HepG2 (cell line): ENCODE measurements around the gene NAALADL1. TPM values are rescaled to one million over a fixed set of nuclear protein-coding genes. Genes with fewer than 3 reads are reported as not detected.

ENCODE experiments used
- ATAD3A ChIP-seq: sonication (generic); formaldehyde crosslinking; IDR thresholded peaks from 2 replicates; pipeline ENCODE4 v1.4.0; 2020; ENCODE audit warnings: missing genetic modification reagents
- E2F1 ChIP-seq: sonication (generic); formaldehyde crosslinking; IDR thresholded peaks from 2 replicates; pipeline ENCODE4 v1.5.0; 2020; ENCODE audit warnings: missing genetic modification reagents
- HNF4G ChIP-seq, 2 experiments: sonication (generic) in 1 of 2; formaldehyde crosslinking in 1 of 2; IDR thresholded peaks; 2 replicates each; pipeline versions ENCODE4 v1.4.0 to v1.6.1; 2011 to 2020; ENCODE audit warnings: borderline replicate concordance in 2 of 2, low read depth in 2 of 2, mild to moderate bottlenecking in 2 of 2, low read length in 1 of 2, missing genetic modification reagents in 1 of 2, moderate library complexity in 1 of 2
- HOXA9 ChIP-seq: sonication (generic); formaldehyde crosslinking; IDR thresholded peaks from 2 replicates; pipeline ENCODE4 v1.8.1; 2022; ENCODE audit warnings: missing genetic modification reagents, mild to moderate bottlenecking, moderate library complexity, borderline replicate concordance
- KAT8 ChIP-seq: IDR thresholded peaks from 2 replicates; pipeline ENCODE4 v1.6.1; 2016; ENCODE audit warnings: missing genetic modification reagents, missing compliant biosample characterization
- KDM4B ChIP-seq: sonication (generic); formaldehyde crosslinking; IDR thresholded peaks from 2 replicates; pipeline ENCODE4 v1.4.0; 2020; ENCODE audit warnings: missing genetic modification reagents
- MEIS2 ChIP-seq: sonication (generic); formaldehyde crosslinking; IDR thresholded peaks from 2 replicates; pipeline ENCODE4 v1.9.0; 2021; ENCODE audit warnings: mild to moderate bottlenecking, missing genetic modification reagents
- NR2F6 ChIP-seq, 2 experiments: IDR thresholded peaks; 2 replicates each; pipeline ENCODE4 v1.6.1; 2016; ENCODE audit warnings: antibody characterized with exemption in 1 of 2, mild to moderate bottlenecking in 1 of 2
- SMAD9 ChIP-seq: sonication (generic); formaldehyde crosslinking; IDR thresholded peaks from 2 replicates; pipeline ENCODE4 v1.5.1; 2020; ENCODE audit warnings: mild to moderate bottlenecking, missing genetic modification reagents
- SP4 ChIP-seq: sonication (generic); formaldehyde crosslinking; IDR thresholded peaks from 2 replicates; pipeline ENCODE4 v1.8.1; 2023; ENCODE audit warnings: mild to moderate bottlenecking, missing genetic modification reagents
- SRY ChIP-seq: sonication (generic); formaldehyde crosslinking; IDR thresholded peaks from 2 replicates; pipeline ENCODE4 v1.8.0; 2022; ENCODE audit warnings: mild to moderate bottlenecking, missing genetic modification reagents
- ZBTB26 ChIP-seq: IDR thresholded peaks from 2 replicates; pipeline ENCODE4 v1.6.1; 2016; ENCODE audit warnings: missing compliant biosample characterization, missing genetic modification reagents, borderline replicate concordance
- ZFP36 ChIP-seq: fragments of 150-350 bp; IDR thresholded peaks from 2 replicates; pipeline ENCODE4 v1.6.1; 2018; ENCODE audit warnings: borderline replicate concordance, low read length, low read depth; ENCODE audit not compliant: partially characterized antibody
- ZNF180 ChIP-seq: sonication (generic); formaldehyde crosslinking; IDR thresholded peaks from 2 replicates; pipeline ENCODE4 v1.4.0; 2020; ENCODE audit warnings: low read depth, missing genetic modification reagents, borderline replicate concordance
- ZNF503 ChIP-seq: sonication (generic); formaldehyde crosslinking; IDR thresholded peaks from 2 replicates; pipeline ENCODE4 v1.4.0; 2020; ENCODE audit warnings: missing genetic modification reagents
- ZNF562 ChIP-seq: sonication (generic); formaldehyde crosslinking; IDR thresholded peaks from 2 replicates; pipeline ENCODE4 v1.8.0; 2022; ENCODE audit warnings: missing genetic modification reagents, borderline replicate concordance
- ZNF83 ChIP-seq: sonication (generic); formaldehyde crosslinking; IDR thresholded peaks from 2 replicates; pipeline ENCODE4 v1.4.0; 2020; ENCODE audit warnings: missing genetic modification reagents, mild to moderate bottlenecking, borderline replicate concordance
- polyA plus RNA-seq, 8 experiments: library from polyadenylated mRNA; depleted of rRNA in 3 of 8; stranded (reverse) in 7 of 8; unstranded in 1 of 8; fragments of >200 nt; fragmentation: Illumina TruSeq in 4 of 8; extraction: Trizol in 4 of 8; gene quantifications; 2 replicates each; pipeline versions ENCODE4 v1.2.1 to v1.2.3, GENCODE V29; 2011 to 2016; ENCODE audit warnings: low read depth in 4 of 8, missing spikeins in 1 of 8, mixed read lengths in 1 of 8; ENCODE audit not compliant: insufficient read depth in 1 of 8
- total RNA-seq, 5 experiments: library from RNA; depleted of rRNA; stranded (reverse); fragments of >200 nt; fragmentation: Illumina TruSeq; extraction: Trizol; gene quantifications; 2 replicates each; pipeline ENCODE4 v1.2.3, GENCODE V29; 2016; ENCODE audit warnings: low read depth in 1 of 5
- TF ChIP-seq, protein P1 (sequence below): IDR thresholded peaks from 2 replicates; pipeline ENCODE4 v1.6.1; 2018; ENCODE audit warnings: missing genetic modification reagents
- TF ChIP-seq, protein P2 (sequence below): sonication (generic); formaldehyde crosslinking; IDR thresholded peaks from 2 replicates; pipeline ENCODE4 v1.4.0; 2020; ENCODE audit warnings: missing genetic modification reagents
- TF ChIP-seq, protein P3 (sequence below): sonication (generic); formaldehyde crosslinking; IDR thresholded peaks from 2 replicates; pipeline ENCODE4 v1.4.0; 2020; ENCODE audit warnings: mild to moderate bottlenecking, missing genetic modification reagents

Gene NAALADL1
- total and polyA plus RNA-seq, 2 of the 13 experiments (the other 11 are each of a cell fraction or from before 2014, with no cell fraction given), result 9.3 to 33.9 TPM

GRCh38 chr11:65016705-65017104, 41.6 kb downstream of the NAALADL1 start (continued):
- TF ChIP-seq ZNF83 (CRISPR knock-in tag) (no peak), SP4 (CRISPR knock-in tag) (no peak), ZNF562 (CRISPR knock-in tag) (no peak), ATAD3A (CRISPR knock-in tag) (no peak), ZNF180 (CRISPR knock-in tag) (no peak), HNF4G (IDR thresholded peaks at IDR 0.05; ENCODE audit: borderline replicate concordance, low read depth, low read length) (no peak), HNF4G (CRISPR knock-in tag; IDR thresholded peaks at IDR 0.05; ENCODE audit: borderline replicate concordance, low read depth) (no peak), HOXA9 (no peak), E2F1 (CRISPR knock-in tag) (no peak), ZFP36 (no peak), MEIS2 (CRISPR knock-in tag) (no peak), KDM4B (CRISPR knock-in tag) (no peak), SRY (no peak), ZBTB26 (CRISPR knock-in tag) (no peak), KAT8 (CRISPR knock-in tag) (no peak), ZNF503 (CRISPR knock-in tag) (no peak), SMAD9 (CRISPR knock-in tag) (no peak), NR2F6 (IDR thresholded peaks at IDR 0.05) (no peak), NR2F6 (CRISPR knock-in tag; IDR thresholded peaks at IDR 0.05) (no peak)
- TF ChIP-seq, protein P1, sequence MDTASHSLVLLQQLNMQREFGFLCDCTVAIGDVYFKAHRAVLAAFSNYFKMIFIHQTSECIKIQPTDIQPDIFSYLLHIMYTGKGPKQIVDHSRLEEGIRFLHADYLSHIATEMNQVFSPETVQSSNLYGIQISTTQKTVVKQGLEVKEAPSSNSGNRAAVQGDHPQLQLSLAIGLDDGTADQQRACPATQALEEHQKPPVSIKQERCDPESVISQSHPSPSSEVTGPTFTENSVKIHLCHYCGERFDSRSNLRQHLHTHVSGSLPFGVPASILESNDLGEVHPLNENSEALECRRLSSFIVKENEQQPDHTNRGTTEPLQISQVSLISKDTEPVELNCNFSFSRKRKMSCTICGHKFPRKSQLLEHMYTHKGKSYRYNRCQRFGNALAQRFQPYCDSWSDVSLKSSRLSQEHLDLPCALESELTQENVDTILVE (CRISPR knock-in tag), result no peak
- TF ChIP-seq, protein P2, sequence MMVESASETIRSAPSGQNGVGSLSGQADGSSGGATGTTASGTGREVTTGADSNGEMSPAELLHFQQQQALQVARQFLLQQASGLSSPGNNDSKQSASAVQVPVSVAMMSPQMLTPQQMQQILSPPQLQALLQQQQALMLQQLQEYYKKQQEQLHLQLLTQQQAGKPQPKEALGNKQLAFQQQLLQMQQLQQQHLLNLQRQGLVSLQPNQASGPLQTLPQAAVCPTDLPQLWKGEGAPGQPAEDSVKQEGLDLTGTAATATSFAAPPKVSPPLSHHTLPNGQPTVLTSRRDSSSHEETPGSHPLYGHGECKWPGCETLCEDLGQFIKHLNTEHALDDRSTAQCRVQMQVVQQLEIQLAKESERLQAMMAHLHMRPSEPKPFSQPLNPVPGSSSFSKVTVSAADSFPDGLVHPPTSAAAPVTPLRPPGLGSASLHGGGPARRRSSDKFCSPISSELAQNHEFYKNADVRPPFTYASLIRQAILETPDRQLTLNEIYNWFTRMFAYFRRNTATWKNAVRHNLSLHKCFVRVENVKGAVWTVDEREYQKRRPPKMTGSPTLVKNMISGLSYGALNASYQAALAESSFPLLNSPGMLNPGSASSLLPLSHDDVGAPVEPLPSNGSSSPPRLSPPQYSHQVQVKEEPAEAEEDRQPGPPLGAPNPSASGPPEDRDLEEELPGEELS (CRISPR knock-in tag), result no peak
- TF ChIP-seq, protein P3, sequence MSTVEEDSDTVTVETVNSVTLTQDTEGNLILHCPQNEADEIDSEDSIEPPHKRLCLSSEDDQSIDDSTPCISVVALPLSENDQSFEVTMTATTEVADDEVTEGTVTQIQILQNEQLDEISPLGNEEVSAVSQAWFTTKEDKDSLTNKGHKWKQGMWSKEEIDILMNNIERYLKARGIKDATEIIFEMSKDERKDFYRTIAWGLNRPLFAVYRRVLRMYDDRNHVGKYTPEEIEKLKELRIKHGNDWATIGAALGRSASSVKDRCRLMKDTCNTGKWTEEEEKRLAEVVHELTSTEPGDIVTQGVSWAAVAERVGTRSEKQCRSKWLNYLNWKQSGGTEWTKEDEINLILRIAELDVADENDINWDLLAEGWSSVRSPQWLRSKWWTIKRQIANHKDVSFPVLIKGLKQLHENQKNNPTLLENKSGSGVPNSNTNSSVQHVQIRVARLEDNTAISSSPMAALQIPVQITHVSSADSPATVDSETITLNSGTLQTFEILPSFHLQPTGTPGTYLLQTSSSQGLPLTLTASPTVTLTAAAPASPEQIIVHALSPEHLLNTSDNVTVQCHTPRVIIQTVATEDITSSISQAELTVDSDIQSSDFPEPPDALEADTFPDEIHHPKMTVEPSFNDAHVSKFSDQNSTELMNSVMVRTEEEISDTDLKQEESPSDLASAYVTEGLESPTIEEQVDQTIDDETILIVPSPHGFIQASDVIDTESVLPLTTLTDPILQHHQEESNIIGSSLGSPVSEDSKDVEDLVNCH (CRISPR knock-in tag), result no peak
